ENCODE data around the gene KATNB1.
"Not testable (repeated sequence)": the region's sequence is repeated elsewhere in the genome, so short reads cannot be mapped to it uniquely, and the experiment has no call there.

KATNB1 gene

GRCh38 chr16:57701759-57702371, 33.7 kb upstream of the KATNB1 start:
- no peak for DNase-seq

GRCh38 chr16:57703416-57704010, 32.1 kb upstream of the KATNB1 start:
- no peak for DNase-seq

DNA sequence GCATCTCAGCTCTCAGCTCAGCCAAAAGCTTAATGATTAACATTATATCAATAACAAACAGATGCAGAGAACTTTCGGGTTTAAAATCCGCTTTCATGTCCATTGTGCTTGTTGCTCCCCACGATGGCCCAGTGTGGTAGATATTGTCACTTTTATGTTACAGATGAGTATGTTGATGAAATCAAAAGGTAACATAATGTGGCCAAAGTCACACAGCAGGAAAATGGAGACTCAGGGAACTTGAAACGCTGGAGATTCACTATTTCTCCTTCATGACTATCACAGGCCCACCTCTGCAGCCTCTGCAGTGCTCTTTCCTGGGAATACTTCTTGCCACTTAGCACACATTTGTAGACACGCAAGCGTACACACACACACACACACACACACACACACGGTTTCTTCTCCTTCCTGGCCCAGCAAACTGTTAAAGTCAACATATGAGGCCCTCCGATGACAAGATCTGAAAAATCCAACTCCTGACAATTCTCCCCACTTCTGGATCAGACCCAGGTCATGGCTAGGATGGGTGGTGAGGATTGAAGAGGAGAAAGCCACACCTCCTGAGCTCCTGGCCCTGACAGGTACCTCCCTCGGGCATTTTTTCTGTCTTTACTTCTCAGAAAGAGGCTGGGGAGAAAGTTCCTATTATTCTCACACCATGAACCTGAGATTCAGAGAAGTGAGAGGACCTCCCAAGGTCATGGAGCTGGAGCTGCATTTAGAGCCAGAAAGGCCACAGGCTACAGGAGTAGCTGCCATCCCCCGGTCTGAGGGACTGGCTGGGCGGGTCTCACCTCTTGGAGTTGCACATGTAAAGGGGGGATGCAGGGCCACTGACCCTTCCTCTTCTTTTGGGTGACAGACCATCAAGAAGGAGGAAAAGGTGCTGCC, 31.3 kb upstream of the KATNB1 start:
- no peak for DNase-seq

GRCh38 chr16:57704905-57705852, 30.4 kb upstream of the KATNB1 start:
- DNase-seq = no peak

DNA sequence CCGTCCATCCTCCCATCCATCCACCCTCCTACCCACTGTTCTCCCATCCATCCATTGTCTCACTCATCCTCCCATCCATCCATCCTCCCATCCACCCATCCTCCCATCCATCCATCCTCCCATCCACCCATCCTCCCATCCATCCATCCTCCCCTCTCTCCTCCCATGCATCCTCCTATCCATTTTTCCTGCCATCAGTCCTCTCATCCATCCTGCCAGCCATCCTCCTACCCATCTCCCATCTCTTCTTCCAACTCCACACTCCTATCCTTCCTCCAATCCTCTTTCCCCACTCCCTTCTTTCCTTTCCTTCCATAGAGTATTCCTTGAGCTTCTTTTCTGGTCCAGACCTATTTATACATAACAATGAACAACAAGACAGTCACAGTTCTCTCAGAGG, 28.9 kb upstream of the KATNB1 start:
- no peak for DNase-seq

GRCh38 chr16:57707331-57707730, 28.2 kb upstream of the KATNB1 start:
- DNase-seq = no peak

DNA sequence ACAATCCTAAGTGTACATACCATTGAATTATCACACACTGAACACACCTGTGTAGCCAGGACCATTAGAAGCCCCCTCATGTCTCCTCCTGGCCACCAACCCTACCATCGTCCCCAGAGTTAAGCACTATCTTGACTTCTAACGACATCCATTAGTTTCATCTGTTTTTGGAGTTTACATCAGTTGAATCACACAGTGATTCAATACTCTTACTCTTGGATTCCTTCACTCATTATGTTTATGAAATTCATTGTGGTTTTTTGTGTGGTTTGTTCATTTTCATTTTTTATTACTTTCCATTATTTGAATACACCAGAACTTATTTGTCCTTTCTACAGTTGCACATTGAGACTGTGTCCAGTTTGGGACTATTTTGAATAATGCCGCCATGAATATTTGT, 27.4 kb upstream of the KATNB1 start:
- DNase-seq = no peak

- no peak for DNase-seq
Measured at GRCh38 chr16:57709663-57710062, 25.9 kb upstream of the KATNB1 start.

- DNase-seq = peak; percentile 98
Measured at GRCh38 chr16:57711346-57711745, 24.2 kb upstream of the KATNB1 start.

- DNase-seq = peak; percentile 78
Measured at GRCh38 chr16:57711993-57712392, 23.6 kb upstream of the KATNB1 start.

DNA sequence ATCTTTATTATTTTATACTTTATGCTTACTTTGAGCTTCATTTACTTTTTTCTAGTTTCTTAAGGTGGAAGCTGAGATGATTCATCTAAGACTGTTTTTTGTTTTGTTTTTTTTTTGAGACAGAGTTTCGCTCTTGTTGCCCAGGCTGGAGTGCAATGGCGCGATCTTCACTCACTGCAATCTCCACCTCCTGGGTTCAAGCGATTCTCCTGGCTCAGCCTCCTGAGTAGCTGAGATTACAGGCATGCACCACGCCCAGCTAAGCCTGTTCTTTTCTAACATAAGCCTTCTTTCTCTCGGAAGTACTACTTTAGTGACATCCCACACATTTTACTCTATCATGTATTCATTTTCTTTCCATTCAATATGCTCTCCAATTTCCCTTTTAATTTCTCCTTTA, 23.0 kb upstream of the KATNB1 start:
- DNase-seq = not testable (repeated sequence)

GRCh38 chr16:57713596-57713995, 22.0 kb upstream of the KATNB1 start:
- DNase-seq = no peak

- no peak for DNase-seq
Measured at GRCh38 chr16:57714047-57714446, 21.5 kb upstream of the KATNB1 start.

GRCh38 chr16:57720142-57720575, 15.4 kb upstream of the KATNB1 start:
- DNase-seq = no peak

GRCh38 chr16:57721356-57722209, 14.0 kb upstream of the KATNB1 start:
- DNase-seq = no peak

GRCh38 chr16:57722210-57722499, 13.4 kb upstream of the KATNB1 start:
- DNase-seq = no peak

- no peak for DNase-seq
Measured at GRCh38 chr16:57722651-57723050, 12.9 kb upstream of the KATNB1 start.

DNA sequence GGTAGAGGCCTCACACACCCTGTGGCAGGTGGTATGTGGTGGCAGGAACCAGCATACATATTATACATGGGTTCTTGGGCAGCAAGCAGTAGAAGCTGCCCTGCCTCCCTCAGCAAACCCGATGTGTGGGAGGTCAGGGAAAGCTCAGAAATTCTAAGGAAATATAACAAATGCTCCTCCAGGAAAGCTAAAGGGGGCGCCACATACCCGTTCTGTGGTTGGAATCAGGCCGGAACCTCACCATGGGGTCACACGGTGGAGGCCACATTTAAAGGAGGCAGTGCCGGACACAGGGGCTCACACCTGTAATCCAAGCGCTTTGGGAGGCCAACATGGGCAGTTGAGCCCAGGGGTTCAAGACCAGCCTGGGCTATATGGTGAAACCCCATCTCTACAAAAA, 12.4 kb upstream of the KATNB1 start:
- no peak for DNase-seq

DNA sequence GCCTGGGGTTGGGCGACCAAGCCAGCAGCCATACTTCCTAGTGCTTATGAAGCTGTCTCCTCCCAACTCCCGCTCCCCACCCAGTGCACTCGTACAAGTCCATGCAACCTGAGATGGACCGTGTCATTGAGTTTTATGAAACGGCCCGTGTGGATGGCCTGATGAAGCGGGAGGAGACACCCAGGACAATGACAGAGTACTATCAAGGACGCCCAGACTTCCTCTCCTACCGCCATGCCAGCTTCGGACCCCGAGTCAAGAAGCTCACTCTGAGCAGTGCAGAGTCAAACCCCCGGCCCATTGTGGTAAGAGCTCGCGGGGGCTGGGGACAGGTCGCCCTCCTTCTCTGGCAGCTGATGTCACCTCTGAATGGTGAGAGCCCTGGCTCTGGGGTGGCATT, 11.0 kb upstream of the KATNB1 start:
- no peak for DNase-seq

DNA sequence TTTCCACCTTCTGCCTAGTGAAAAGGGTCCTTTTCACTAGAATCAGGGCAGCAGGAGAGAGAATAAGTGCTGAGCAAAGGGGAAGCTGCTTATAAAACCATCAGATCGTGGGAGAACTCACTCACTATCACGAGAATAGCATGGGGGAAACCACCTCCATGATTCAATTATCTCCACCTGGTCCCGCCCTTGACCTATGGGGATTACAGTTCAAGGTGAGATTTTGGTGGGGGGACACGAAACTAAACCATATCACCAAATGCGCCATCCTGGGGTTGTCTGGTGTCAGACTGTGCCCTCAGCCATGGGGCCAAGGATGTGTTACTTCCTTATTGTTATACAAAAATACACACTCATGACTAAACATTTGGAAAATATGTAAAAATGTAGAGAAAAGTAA, 10.4 kb upstream of the KATNB1 start:
- no peak for DNase-seq

- peak; percentile 21 for DNase-seq
Measured at GRCh38 chr16:57725554-57725953, 10.0 kb upstream of the KATNB1 start.

GRCh38 chr16:57725976-57726375, 9.6 kb upstream of the KATNB1 start:
- no peak for DNase-seq

Data from NCI-H2171 treated with DMSO at 0.1 percent for 48 hours (cell line).